ENCODE measurements around the gene CNST. TPM values are rescaled to one million over a fixed set of nuclear protein-coding genes. Genes with fewer than 3 reads are reported as not detected.

The CNST gene
- total and polyA plus RNA-seq, 9 of the 15 experiments (the other 6 are each of a cell fraction or from before 2014, with no cell fraction given) = 17.0 to 55.3 (median 30.8) TPM

GRCh38 chr1:246582301-246583055 lies 16.2 kb downstream of the CNST start (continued):
- TF ChIP-seq UBTF (IDR thresholded peaks at IDR 0.05; ENCODE audit: borderline replicate concordance in 1 of 2, low read depth in 2 of 2, low read length in 2 of 2) (0 out of 4 replicates have a peak, but pooled peaks of 1 of the 2 experiments have one; percentile 58), MTA3 (IDR thresholded peaks at IDR 0.05; ENCODE audit: borderline replicate concordance) (no peak), ZFX (CRISPR knock-in tag; IDR thresholded peaks at IDR 0.05) (no peak), ZNF655 (CRISPR knock-in tag; IDR thresholded peaks at IDR 0.05) (no peak), JUN (IDR thresholded peaks at IDR 0.05; ENCODE audit: borderline replicate concordance, low read depth, low read length) (no peak), JUN (CRISPR knock-in tag; IDR thresholded peaks at IDR 0.05; ENCODE audit: borderline replicate concordance) (no peak), KAT7 (CRISPR knock-in tag; IDR thresholded peaks at IDR 0.05; ENCODE audit: borderline replicate concordance) (no peak), GATAD2A (IDR thresholded peaks at IDR 0.05) (no peak), LCOR (CRISPR knock-in tag; IDR thresholded peaks at IDR 0.05) (no peak), SRF (CRISPR knock-in tag; IDR thresholded peaks at IDR 0.05) (0 out of 4 replicates have a peak, but pooled peaks of 1 of the 2 experiments have one; percentile 15), XRCC3 (IDR thresholded peaks at IDR 0.05) (no peak), FOXJ2 (tag; IDR thresholded peaks at IDR 0.05) (no peak), PML (IDR thresholded peaks at IDR 0.05; ENCODE audit: low read length) (0 out of 2 replicates have a peak, but pooled peaks have one; percentile 13), ATF3 (IDR thresholded peaks at IDR 0.05) (no peak), ATF3 (CRISPR knock-in tag; conservative IDR thresholded peaks at IDR 0.05) (peak; percentile 23; the same call in 1 of the 2 replicates), XRCC4 (IDR thresholded peaks at IDR 0.05; ENCODE audit: extremely low read depth, insufficient read depth, insufficient read length) (no peak), ZBTB11 (CRISPR knock-in tag; IDR thresholded peaks at IDR 0.05) (0 out of 6 replicates have a peak, but pooled peaks of 1 of the 3 experiments have one; percentile 25)

All from K562 (cell line).